ENCODE results near the gene RCCD1.

The RCCD1 gene

GRCh38 chr15:90954712-90955623 is at the start of gene RCCD1:
Gene RCCD1, plus strand, starts transcription at chr15:90954884. Its CDS starts 1,851 bp downstream, at chr15:90956735.
- DNase-seq, result peak; percentile 50 to 96 (median 90)

- no peak for DNase-seq
Observed at GRCh38 chr15:90905306-90906180, 49.1 kb upstream of the RCCD1 start.

GRCh38 chr15:90906181-90906849 is 48.4 kb upstream of the RCCD1 start:
- no peak for DNase-seq

- DNase-seq, result peak in 3 of 58 donors; percentile 14 to 24 (median 17)
Observed at GRCh38 chr15:90907051-90907660, 47.5 kb upstream of the RCCD1 start.

- DNase-seq, result no peak
Observed at GRCh38 chr15:90907838-90908507, 46.7 kb upstream of the RCCD1 start.

- peak in 1 of 58 donors; percentile 7 for DNase-seq
Observed at GRCh38 chr15:90909449-90909848, 45.2 kb upstream of the RCCD1 start.

- DNase-seq, result no peak
Observed at GRCh38 chr15:90909976-90910375, 44.7 kb upstream of the RCCD1 start.

GRCh38 chr15:90910441-90911301 is 44.0 kb upstream of the RCCD1 start:
- no peak for DNase-seq

- DNase-seq, result no peak
Observed at GRCh38 chr15:90911302-90911623, 43.4 kb upstream of the RCCD1 start.

GRCh38 chr15:90911906-90912769 is 42.5 kb upstream of the RCCD1 start:
- DNase-seq, result no peak

GRCh38 chr15:90912770-90913075 is 42.0 kb upstream of the RCCD1 start:
- DNase-seq, result no peak

GRCh38 chr15:90913398-90913944 is 41.2 kb upstream of the RCCD1 start:
- DNase-seq, result no peak

- no peak for DNase-seq
Observed at GRCh38 chr15:90914305-90915080, 40.2 kb upstream of the RCCD1 start.

- no peak for DNase-seq
Observed at GRCh38 chr15:90915216-90915807, 39.4 kb upstream of the RCCD1 start.

GRCh38 chr15:90915808-90916440 is 38.8 kb upstream of the RCCD1 start:
- DNase-seq, result peak in 3 of 58 donors; percentile 14 to 22 (median 15)

GRCh38 chr15:90916461-90916860 is 38.2 kb upstream of the RCCD1 start:
- no peak for DNase-seq

GRCh38 chr15:90917569-90917968 is 37.1 kb upstream of the RCCD1 start:
- no peak for DNase-seq
